Stimulated activated CD4-positive, alpha-beta T cell treated with anti-CD3 and anti-CD28 coated beads, Interleukin-2, amount 100 ng/mL, for 4 hours (primary cell): ENCODE data around the gene SERTAD3.
A peak's percentile ranks its signal among the peaks of the same experiment; 100 is the strongest.
"Not testable (repeated sequence)": the region's sequence is repeated elsewhere in the genome, so short reads cannot be mapped to it uniquely, and the experiment has no call there.

Experiments
- DNase-seq: peaks from one replicate; pipeline ENCODE4 v3.0.0-alpha.2; 2020; ENCODE audit warnings: low read depth

SERTAD3 gene

DNA sequence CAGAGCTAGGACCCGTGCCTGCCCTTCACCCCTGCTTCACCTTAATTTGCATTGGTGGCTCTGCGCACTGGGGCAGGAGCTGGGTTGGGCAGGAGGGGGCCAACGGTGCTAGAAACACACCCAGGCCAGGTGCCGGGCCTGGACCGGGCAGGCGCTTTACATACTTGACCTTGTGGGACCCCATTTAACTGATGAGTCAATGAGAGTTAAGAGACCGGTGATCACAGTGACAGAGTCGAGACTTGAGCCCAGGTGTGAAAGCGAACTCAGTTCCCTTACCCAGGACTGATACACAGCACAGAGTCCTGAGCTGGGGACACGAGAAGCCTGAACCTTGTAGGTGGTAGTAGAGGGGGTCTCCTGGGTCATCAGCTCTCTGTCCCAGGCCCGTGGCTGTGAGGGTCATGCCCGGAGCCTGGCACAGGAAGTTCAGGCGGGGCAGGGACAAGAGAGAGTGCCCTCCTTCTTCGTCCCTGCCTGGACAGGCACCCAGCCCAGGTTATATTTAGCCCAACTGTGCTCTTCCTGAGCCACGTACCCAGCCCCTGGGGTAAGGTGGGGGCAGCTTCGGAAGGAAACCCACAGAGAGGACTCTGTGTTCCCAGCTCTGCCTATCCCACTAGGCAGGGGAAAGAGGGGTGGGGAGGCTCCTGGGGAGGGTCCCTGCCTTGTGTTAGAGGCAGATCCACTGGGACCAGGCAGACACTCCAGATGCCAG lies 32.9 kb downstream of the SERTAD3 start:
- DNase-seq = no peak

DNA sequence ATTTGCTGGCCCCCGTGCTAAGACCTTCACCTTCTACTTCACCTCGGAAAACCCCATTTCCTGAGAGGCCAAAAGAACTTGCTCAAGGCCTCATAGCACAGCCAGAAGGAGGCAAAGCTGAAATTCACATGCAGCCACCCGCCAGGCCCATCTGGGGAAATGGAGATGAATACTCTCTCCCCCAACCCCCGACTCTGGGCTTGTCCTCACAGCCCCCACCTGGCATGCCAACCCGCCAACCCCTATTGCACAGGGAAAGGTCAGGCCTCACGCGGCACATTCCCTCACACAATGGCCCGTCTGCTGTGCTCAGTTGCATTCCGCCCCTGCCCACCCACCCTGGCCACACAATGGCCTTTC lies 34.1 kb downstream of the SERTAD3 start:
- DNase-seq = no peak

DNA sequence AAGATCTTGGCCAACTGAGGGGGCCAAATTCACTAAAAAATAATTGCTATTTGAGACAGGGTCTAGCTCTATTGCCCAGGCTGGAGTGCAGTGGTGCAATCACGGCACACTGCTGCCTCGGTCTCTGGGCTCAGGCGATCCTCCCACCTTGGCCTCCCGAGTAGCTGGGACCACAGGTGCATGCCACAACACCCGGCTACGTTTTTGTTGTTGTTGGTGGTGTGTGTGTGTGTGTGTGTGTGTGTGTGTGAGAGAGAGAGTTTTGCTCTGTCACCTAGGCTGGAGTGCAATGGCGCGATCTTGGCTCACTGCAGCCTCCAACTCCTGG lies 35.6 kb downstream of the SERTAD3 start:
- DNase-seq = not testable (repeated sequence)

DNA sequence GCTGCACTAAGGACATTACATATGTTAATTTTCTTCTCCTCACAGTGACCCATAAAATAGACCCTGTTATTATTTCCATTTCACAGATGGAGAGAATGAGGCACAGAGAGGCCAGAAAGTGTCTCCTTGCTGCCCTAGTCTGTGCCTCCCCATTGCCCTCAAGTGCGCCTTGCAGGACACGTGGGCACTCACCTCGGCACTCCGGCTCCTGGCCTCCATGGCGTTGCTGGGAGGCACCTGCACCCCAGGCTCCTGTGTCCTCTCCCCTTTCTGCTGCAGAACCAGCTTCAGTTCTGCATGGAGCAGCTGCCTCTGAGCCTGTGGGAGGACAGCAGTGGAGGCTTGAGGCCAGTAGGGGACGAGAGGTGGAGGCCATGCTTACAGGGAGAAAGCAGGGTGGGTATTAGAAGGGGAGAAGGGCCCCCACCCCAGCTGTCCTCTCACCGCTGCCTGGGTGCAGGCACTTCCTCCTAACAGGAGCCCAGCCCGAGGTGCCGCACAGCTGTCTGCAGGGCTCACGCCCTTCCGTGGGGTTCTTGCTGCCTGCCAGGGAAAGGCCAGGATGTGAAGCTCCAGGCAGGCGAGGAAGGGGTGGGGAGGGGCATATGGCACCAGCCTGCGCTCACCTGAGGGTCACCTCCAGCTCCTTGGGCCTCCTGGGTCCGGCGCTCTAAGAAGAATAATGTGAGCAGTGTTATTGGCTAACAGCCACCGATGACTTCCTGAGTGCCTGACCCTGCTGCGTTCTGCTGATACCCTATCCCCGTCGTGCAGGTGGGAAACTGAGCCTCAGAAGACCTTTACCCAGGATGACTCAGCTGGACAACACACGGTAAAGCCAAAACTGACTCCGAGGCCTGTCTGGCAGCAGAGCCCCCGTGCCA lies 36.2 kb downstream of the SERTAD3 start:
- no peak for DNase-seq

DNA sequence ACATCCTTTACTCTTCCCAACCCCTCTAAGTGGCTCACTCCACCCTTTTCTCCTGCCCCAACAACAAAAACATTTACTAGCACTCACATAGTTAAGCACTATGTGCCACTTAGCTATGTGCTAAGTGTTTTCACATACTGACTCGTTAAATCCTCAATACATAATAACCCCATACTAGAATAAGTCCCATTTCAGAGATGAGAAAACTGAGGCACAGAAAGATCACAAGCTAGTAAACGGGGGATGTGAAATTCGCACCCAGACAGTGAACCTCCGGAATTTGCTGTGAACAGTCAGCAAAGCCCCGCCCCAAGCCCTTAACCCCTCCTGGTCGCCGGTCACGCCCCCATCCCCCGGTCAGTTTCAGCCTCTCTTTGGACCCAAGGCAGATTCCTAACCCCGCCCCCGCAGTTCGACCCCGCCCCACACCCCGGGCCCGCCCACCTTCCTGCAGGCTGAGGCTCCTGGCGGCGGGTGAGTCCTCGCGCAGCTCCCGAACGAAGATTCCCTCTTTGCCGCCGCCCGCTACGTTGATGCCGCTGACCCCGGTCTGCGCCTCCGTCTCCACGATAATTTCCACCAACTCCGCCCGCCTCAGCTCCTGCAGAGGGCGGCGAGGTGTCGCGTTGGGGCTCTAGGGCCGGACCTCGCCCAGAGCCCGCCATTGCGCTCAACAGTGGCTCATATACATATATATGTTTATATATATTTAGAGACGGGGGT lies 40.7 kb downstream of the SERTAD3 start:
- DNase-seq = peak; percentile 56

DNA sequence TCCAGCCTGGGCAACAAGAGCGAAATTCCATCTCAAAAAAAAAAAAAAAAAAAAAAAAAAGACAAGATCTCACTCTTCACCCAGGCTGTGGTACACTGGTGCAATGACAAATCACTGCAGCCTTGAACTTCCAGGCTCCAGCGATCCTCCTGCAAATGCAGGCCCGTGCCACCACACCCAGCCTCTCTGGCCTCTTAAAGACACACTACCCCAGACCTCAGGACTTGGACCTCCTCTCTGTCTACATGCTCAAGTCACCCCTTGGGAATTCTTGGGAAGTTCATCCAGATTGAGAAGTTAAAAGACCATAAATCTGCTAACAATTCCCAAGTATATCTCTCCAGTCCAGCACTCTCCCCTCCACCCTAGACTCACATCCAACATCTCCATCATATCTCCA lies 43.6 kb downstream of the SERTAD3 start:
- no peak for DNase-seq

DNA sequence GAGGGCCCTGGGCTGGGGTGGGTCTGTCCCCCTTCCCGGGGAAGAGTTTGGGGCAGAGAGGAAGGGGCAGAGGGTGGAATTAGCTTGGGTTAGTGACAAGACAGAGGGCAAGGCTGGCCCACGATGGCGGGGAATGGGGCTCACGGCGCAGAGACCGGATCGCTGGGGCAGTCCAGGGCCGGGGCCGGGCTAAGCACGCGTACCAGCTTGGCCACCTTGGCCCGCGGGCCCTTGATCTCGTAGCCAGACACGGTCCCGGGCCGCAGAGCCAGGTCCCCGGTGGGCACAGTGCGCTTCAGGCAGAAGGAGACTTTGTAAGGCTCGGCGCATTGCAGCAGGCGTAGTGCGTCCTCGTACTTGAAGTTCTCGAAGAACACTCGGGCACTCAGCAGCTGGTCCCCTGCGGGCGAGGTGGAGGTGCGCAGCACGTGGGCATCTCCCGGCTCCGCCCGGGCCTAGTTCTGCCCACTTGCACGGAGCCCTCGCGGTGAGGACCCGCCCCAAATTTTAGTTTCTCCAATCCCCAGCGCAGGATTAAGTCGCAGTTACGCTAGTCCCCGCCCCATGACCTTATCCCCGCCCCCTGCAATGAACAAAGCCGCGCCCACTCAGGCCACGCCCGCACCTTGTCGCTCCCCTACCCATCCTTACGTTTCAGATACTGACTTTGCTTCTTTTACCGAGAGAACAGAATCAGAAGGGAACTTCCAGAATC lies 45.6 kb downstream of the SERTAD3 start:
- peak; percentile 63 for DNase-seq

DNA sequence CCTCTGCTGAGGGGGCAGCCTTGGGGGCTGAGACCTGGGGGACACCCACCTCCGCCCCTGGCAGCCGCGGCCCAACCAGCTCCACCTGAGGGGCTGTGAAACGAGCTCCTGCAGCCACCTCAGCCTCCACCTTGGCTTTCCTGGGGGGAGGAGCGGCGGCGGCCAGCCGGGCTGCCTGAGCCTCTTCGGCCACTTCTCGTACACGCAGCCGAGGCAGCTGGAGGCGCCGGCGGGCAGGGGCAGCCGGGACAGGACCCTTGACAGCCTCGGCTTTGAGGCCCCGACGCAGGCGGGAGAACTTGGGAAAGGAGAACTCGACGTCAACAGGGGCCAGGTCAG lies 46.6 kb downstream of the SERTAD3 start:
- DNase-seq = no peak

DNA sequence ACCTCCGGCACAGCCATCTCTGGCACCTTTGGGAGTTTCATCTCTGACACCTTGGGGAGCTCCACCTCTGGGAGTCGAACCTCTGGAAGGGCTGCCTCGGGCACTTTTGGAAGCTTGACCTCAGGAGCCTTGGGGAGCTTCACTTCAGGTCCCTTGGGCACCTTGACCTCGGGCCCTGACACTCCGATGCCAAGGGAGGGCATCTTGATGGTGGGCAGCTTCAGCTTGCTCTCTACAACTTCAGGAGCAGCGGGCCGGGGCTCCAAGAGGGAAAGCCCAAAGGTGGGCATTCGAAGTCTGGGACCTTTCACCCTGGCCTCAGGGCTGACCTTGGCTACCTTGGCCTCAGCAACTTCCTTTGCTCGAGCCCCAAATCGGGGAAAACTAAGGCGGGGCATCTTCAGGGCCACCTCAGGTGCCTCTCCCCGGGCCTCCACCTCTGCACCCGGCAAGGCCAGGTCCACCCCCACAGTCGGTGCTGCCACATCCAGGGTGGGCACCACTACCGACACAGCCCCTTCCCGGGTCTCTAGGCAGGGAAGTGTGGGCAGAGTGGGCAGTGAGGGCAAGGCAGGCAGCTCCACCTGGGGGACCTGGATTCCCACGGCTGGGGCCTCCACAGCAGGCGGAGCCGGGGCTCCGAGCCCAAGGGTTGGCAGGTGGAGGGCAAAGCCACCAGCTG lies 47.1 kb downstream of the SERTAD3 start:
- no peak for DNase-seq

DNA sequence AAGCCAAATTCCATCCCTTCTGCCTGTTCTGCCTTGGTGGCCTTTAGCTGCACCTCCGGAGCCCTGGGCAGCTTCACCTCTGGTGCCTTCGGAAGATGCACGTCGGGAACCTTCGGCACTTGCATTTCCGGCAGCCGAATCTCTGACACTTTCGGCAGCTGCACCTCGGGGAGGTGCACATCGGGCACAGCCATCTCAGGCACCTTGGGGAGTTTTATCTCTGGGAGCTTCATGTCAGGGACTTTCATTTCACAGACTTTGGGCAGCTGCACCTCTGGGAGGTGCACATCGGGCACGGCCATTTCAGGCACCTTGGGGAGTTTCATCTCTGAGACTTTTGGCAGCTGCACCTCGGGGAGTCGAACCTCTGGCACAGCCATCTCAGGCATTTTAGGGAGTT lies 48.2 kb downstream of the SERTAD3 start:
- DNase-seq = no peak

DNA sequence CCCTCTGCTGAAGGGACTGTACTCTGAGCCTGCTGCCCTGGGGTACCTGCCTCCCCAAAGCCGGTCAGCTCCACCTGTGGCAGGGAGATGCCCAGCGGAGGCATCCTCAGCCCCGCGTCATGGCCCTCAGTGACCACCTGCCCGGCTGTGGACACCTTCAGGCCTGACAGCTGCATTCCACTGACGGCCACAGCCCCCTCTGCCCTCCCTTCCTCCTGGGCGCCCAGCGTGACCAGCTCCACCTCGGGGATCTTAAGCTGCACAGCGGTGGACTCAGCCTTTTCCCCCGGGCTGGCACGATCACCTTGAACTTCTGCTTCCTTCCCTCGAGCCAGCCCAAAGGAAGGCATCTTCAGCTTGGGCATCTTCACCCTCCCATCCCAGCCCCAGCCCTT lies 49.3 kb downstream of the SERTAD3 start:
- DNase-seq = no peak

DNA sequence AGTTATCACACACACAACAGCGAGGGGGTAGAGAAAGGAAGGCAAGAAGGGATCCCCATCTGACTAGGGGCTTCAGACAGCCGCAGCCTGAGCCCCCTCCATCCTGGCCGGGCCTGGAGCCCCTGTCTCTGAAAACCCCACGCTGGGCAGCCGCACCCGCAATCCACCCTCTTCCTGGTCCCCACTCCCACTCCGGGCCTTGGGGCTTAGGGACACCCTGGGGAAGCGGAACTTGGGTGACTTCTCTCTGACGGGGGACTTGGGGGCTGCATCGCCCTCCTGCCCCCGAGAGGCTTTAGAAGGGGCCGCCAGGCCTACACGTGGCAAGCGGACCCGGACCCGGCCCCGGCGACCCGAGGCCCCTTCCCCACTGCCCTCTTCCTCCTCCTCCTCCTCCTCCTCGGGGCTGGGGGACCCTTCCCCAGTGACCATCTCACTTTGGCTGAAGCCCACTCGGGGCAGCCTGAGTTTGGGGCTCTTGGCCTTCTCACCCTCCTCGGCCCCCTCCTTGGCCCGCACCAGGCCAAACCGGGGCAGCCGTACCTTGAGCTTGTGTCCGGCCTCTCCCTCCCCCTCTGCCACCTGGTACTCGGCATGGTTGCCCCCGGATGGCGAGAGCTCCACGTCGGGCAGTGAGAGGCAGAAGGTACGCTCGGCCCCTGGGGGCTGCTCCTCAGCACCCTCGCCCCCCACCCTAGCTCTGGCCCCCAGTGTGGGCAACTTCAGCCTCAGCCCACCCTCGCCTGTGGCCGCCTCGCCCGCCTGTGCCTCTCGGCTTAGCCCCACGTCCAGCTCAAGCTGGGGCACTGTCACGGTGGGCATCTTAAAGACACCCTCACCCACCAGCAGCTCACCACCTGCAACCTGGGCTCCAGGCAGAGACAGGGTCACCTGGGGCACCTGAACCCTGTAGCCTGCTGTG lies 50.0 kb downstream of the SERTAD3 start:
- no peak for DNase-seq

DNA sequence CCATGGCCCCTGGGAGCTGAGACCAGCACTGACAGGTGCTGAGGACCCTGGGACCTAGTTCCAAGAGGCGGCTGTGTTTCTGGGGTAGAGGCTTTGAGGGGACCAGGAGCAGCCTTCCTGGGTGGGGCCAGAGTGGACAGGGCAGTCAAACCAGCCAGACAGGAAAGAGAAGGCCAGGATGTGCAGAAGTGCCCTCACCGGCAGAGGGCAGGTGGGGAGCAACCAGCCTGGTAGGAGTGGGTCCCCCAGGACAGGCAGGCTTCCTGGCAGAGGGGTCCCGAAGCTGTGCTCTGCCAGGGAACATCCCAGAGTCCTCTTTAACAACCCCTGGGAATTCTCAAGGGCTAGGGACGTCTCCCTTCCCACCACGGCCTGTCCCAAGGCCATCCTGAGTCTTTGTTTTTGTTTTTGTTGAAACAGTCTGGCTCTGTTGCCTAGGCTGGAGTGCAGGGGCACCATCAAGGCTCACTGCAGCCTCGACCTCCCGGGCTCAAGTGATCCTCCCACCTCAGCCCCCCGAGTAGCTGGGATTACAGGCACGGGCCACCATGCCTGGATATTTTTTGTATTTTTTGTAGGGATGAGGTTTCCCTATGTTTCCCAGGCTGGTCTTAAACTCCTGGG lies 51.1 kb downstream of the SERTAD3 start:
- DNase-seq = no peak

DNA sequence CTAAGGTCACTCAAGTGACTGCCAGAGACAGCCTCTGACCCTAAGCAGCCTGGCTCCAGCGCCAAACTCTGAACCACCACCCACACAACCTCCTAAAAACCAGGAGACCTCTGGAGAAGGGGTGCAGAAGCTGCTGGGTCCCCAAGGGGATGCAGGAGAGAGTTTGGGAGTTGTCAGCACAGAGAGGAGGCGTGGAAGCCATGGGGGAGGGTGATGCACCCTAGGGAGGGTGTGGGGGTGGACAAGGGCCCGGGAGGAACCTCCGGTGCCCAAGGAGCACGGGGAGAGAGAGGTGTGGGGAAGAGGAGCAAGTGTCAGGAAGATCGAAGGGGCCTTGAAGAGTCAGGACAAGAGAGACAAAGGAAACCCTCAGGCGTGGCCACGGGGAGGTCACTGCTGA lies 52.0 kb downstream of the SERTAD3 start:
- DNase-seq = no peak
